ENCODE data around the gene TH.
A peak's percentile ranks its signal among the peaks of the same experiment; 100 is the strongest.

The TH gene

DNA sequence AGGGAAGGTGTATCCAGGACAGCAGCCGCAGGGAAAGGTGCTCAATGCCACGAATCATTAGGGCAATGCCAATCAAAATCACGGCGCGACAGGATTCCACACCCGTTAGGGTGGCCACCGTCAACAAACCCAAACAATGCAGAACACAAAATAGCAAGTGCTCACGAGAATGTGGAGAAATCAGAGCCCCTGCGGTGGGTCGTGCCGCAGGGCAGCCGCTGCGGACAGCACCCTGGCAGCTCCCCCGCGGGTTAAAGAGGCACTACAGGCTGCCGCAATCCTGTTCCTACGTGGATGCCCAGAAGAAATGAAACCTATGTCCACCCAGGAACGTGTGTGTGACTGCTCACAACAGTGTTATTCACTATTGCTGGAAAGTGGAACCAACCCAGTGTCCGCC lies 17.1 kb upstream of the TH start:
- H3K4me1 ChIP-seq = peaks cover 46% of the 10 kb centered on the region
- TF ChIP-seq, protein P1, sequence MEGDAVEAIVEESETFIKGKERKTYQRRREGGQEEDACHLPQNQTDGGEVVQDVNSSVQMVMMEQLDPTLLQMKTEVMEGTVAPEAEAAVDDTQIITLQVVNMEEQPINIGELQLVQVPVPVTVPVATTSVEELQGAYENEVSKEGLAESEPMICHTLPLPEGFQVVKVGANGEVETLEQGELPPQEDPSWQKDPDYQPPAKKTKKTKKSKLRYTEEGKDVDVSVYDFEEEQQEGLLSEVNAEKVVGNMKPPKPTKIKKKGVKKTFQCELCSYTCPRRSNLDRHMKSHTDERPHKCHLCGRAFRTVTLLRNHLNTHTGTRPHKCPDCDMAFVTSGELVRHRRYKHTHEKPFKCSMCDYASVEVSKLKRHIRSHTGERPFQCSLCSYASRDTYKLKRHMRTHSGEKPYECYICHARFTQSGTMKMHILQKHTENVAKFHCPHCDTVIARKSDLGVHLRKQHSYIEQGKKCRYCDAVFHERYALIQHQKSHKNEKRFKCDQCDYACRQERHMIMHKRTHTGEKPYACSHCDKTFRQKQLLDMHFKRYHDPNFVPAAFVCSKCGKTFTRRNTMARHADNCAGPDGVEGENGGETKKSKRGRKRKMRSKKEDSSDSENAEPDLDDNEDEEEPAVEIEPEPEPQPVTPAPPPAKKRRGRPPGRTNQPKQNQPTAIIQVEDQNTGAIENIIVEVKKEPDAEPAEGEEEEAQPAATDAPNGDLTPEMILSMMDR (IDR thresholded peaks at IDR 0.05; ENCODE audit: low read depth, low read length) = no peak
- H3K9me3 ChIP-seq = no peaks in the 10 kb centered on the region
- H3K27me3 ChIP-seq = no peaks in the 10 kb centered on the region
- H3K36me3 ChIP-seq = no peaks in the 10 kb centered on the region
- H3K4me3 ChIP-seq (ENCODE audit: low read depth, low read length) = no peak overlapping the region
- no peak for DNase-seq

DNA sequence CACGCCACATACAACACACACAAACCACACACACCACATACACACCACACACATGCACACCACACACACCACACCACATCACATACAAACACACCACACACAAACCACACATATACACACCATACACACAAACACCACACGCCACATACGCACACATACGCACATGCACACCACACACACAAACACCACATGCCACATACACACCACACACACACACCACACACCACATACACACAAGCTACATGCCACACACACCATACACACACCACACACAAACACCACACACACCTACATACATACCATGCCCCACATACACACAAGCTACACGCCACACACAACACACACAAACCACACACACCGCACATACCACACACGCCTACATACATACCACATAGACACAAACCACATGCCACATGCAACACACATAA lies 15.7 kb upstream of the TH start:
- no peaks in the 10 kb centered on the region for H3K9me3 ChIP-seq
- TF ChIP-seq, protein P1 (IDR thresholded peaks at IDR 0.05; ENCODE audit: low read depth, low read length) = no peak
- DNase-seq = no peak
- no peaks in the 10 kb centered on the region for H3K36me3 ChIP-seq
- peaks cover 38% of the 10 kb centered on the region for H3K4me1 ChIP-seq
- H3K27me3 ChIP-seq = no peaks in the 10 kb centered on the region
- H3K4me3 ChIP-seq (ENCODE audit: low read depth, low read length) = no peak overlapping the region

DNA sequence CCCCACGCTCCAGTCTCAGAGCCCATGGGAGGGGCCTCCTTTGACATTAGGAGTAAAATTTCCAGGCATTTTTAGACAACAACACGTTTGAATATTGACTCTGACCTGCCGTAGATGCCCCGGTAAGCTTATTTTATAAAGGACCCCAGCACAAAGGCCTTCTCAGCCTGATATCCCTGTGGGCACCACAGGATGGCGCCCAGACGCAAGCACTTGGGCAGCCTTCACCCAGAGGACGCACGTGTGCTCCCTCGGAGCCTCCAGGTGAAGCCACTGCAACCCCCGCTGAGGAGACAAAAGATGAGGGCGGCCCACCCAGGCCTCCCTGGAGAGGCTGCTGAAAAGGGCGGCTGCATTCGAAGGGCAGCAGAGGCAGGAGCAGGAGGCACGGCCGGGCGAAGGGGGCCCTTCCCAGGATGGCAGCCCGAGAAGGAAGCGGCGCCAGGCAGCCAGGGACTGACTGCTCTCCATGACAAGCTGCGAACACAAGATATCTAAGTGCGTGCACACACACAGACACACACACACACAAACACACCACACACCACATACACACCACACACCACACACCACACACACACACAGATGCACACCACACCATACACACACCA lies 15.2 kb upstream of the TH start:
- Histone ChIP-seq H3K4me3 (ENCODE audit: low read depth, low read length) (no peak overlapping the region), H3K36me3 (no peaks in the 10 kb centered on the region), H3K9me3 (no peaks in the 10 kb centered on the region), H3K4me1 (peaks cover 33% of the 10 kb centered on the region), H3K27me3 (no peaks in the 10 kb centered on the region)
- TF ChIP-seq, protein P1 (IDR thresholded peaks at IDR 0.05; ENCODE audit: low read depth, low read length) = peak; percentile 56
- peak; percentile 67 for DNase-seq

DNA sequence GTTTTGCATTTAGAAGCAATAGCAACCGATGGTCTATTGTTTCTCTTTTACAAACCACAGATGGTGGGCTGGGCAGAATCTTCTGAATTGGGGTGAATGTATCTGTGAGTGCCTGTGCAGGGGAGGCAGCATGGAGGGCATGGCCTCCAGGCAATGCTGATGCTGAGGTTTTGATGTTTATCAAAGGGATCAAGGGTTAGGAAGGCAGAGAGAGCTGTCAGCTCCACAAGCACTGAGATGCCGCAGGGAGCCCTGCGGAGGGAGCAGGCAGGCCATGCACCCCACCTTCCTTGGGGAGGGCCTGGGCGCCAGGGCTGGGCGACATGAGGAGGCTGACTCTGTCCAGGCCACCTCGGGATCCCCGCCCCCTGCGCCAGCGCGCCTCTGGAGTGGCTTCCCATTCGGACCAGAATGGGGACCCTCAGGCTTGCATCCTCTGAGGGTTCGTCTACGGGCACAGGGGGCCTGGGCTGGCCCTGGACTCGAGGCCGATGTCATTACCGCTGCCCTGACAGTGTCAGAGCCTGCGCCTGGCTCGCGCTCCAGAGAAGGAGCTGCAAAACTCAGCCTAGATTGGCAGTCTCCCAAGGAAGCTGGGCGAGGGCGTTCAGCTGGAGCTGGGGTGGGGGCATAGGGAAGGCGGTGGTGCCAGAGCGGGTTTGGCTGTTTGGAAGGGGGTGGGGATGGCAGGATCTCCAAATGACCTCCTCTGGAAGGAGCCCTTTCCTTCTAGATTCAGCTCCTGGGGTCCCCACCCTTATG lies 13.9 kb upstream of the TH start:
- peak; percentile 73 for DNase-seq
- no peaks in the 10 kb centered on the region for H3K36me3 ChIP-seq
- H3K4me3 ChIP-seq (ENCODE audit: low read depth, low read length) = no peak overlapping the region
- peaks cover 20% of the 10 kb centered on the region for H3K4me1 ChIP-seq
- H3K9me3 ChIP-seq = no peaks in the 10 kb centered on the region
- TF ChIP-seq, protein P1 (IDR thresholded peaks at IDR 0.05; ENCODE audit: low read depth, low read length) = no peak
- H3K27me3 ChIP-seq = no peaks in the 10 kb centered on the region

DNA sequence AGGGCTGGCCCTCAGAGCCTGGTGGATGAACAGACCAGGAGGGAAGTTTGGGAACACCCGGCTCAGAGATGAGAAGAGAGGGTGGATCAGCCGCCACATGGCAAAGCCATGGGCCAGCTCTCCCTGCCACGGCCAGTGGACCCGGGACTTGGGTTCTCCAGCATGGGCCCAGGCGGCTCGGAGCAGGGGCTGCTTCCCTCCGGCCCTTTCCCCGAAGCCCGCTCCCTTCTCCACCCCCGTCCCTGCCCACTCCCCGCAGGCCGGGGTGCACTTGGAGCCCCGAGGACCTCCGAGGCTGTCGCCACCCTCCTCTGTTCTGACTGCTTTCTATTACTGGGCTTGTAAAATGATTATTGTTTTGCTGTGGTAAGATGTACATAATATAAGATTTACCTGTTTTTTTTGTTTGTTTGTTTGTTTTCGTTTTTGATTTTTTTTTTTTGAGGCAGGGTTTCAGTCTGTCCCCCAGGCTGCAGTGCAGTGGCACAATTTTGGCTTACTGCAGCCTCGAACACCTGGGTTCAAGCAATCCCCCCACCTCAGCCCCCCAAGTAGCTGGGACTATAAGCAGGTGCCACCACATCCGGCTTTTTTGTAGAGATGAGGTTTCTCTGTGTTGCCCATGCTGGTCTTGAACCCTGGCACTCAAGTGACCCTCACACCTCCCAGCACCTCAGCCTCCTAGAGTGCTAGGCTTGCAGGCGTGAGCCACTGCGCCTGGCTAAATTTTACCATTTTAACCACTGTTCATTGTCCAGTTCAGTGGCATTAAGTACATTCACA lies 11.3 kb upstream of the TH start:
- H3K27me3 ChIP-seq = no peaks in the 10 kb centered on the region
- peaks cover 18% of the 10 kb centered on the region for H3K4me1 ChIP-seq
- no peak for DNase-seq
- H3K36me3 ChIP-seq = no peaks in the 10 kb centered on the region
- H3K9me3 ChIP-seq = no peaks in the 10 kb centered on the region
- TF ChIP-seq, protein P1 (IDR thresholded peaks at IDR 0.05; ENCODE audit: low read depth, low read length) = no peak
- no peak overlapping the region for H3K4me3 ChIP-seq (ENCODE audit: low read depth, low read length)
